ENCODE results near the gene ZFYVE28.
A peak's percentile ranks its signal among the peaks of the same experiment; 100 is the strongest.

Gene ZFYVE28

GRCh38 chr4:2248821-2249261, 169.6 kb downstream of the ZFYVE28 start:
- Histone ChIP-seq H3K4me1 (ENCODE audit: control insufficient read depth in 2 of 2, insufficient read depth in 2 of 2, low read length in 2 of 2) (peaks cover 7 to 12% of the 10 kb centered on the region in 2 donors), H3K9me3 (ENCODE audit: control insufficient read depth in 2 of 2, low read length in 2 of 2) (no peaks in the 10 kb centered on the region), H3K27me3 (ENCODE audit: control insufficient read depth in 2 of 2, insufficient read depth in 2 of 2, low read length in 2 of 2) (no peaks in the 10 kb centered on the region), H3K36me3 (ENCODE audit: control insufficient read depth in 2 of 2, insufficient read depth in 2 of 2, low read length in 2 of 2) (peaks cover 25 to 41% of the 10 kb centered on the region in 2 donors), H3K4me3 (ENCODE audit: low read length in 2 of 2) (no peak overlapping the region), H3K27ac (ENCODE audit: low read depth in 2 of 2, low read length in 2 of 2) (no peak overlapping the region), H3K9ac (ENCODE audit: low read depth in 1 of 2, low read length in 2 of 2) (no peak overlapping the region)

DNA sequence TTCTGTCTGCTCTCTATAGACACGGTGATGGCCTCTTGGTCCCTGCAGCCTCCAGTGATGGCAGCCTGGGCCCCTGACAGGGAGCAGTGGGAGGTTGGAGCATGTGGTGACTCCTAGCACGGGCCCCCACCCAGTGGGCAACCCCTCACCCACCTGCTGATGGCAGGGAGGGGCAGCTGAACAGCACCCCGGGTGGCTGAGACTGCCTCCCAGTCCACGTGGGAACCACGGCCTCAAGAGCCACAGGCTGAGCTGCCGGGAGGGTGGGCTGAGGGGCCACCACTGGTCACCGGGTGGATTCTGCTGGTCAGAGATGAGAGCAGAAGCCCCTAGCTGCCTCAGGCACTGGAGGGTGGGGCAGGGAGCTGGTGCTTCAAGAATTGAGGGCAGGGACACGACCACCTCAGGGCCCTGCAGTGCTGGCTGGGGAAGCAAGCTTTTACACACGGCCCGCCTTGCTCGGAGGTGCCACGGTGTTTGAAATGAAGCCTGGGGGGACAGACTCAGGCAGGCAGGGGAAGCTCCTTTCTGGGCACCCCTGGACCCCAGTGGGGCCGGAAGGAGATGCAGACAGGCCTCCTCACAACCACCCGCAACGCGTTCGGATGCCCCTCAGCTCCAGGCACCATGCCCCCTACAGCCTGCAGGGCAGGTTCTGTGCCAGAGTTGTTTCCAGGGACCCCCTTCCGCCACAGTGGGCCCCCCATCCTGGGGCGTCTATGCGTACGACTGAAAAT, 170.2 kb downstream of the ZFYVE28 start:
- no peaks in the 10 kb centered on the region for H3K27me3 ChIP-seq (ENCODE audit: control insufficient read depth in 2 of 2, insufficient read depth in 2 of 2, low read length in 2 of 2)
- peaks cover 20 to 35% of the 10 kb centered on the region in 2 donors for H3K36me3 ChIP-seq (ENCODE audit: control insufficient read depth in 2 of 2, insufficient read depth in 2 of 2, low read length in 2 of 2)
- H3K4me3 ChIP-seq (ENCODE audit: low read length in 2 of 2): no peak overlapping the region
- no peaks in the 10 kb centered on the region for H3K9me3 ChIP-seq (ENCODE audit: control insufficient read depth in 2 of 2, low read length in 2 of 2)
- peaks cover 9 to 14% of the 10 kb centered on the region in 2 donors for H3K4me1 ChIP-seq (ENCODE audit: control insufficient read depth in 2 of 2, insufficient read depth in 2 of 2, low read length in 2 of 2)
- no peak overlapping the region for H3K9ac ChIP-seq (ENCODE audit: low read depth in 1 of 2, low read length in 2 of 2)
- H3K27ac ChIP-seq (ENCODE audit: low read depth in 2 of 2, low read length in 2 of 2): no peak overlapping the region

- H3K9ac ChIP-seq (ENCODE audit: low read depth in 1 of 2, low read length in 2 of 2): no peak overlapping the region
- H3K9me3 ChIP-seq (ENCODE audit: control insufficient read depth in 2 of 2, low read length in 2 of 2): no peaks in the 10 kb centered on the region
- H3K4me3 ChIP-seq (ENCODE audit: low read length in 2 of 2): no peak overlapping the region
- H3K36me3 ChIP-seq (ENCODE audit: control insufficient read depth in 2 of 2, insufficient read depth in 2 of 2, low read length in 2 of 2): peaks cover 15 to 31% of the 10 kb centered on the region in 2 donors
- peaks cover 9 to 14% of the 10 kb centered on the region in 2 donors for H3K4me1 ChIP-seq (ENCODE audit: control insufficient read depth in 2 of 2, insufficient read depth in 2 of 2, low read length in 2 of 2)
- H3K27ac ChIP-seq (ENCODE audit: low read depth in 2 of 2, low read length in 2 of 2): no peak overlapping the region
- H3K27me3 ChIP-seq (ENCODE audit: control insufficient read depth in 2 of 2, insufficient read depth in 2 of 2, low read length in 2 of 2): no peaks in the 10 kb centered on the region
These were observed 171.1 kb downstream of the ZFYVE28 start for GRCh38 chr4:2247128-2248043.

GRCh38 chr4:2246384-2247127, 171.9 kb downstream of the ZFYVE28 start:
- peaks cover 15 to 27% of the 10 kb centered on the region in 2 donors for H3K36me3 ChIP-seq (ENCODE audit: control insufficient read depth in 2 of 2, insufficient read depth in 2 of 2, low read length in 2 of 2)
- H3K27me3 ChIP-seq (ENCODE audit: control insufficient read depth in 2 of 2, insufficient read depth in 2 of 2, low read length in 2 of 2): no peaks in the 10 kb centered on the region
- H3K9me3 ChIP-seq (ENCODE audit: control insufficient read depth in 2 of 2, low read length in 2 of 2): no peaks in the 10 kb centered on the region
- H3K27ac ChIP-seq (ENCODE audit: low read depth in 2 of 2, low read length in 2 of 2): no peak overlapping the region
- peaks cover 9 to 14% of the 10 kb centered on the region in 2 donors for H3K4me1 ChIP-seq (ENCODE audit: control insufficient read depth in 2 of 2, insufficient read depth in 2 of 2, low read length in 2 of 2)
- H3K9ac ChIP-seq (ENCODE audit: low read depth in 1 of 2, low read length in 2 of 2): no peak overlapping the region
- H3K4me3 ChIP-seq (ENCODE audit: low read length in 2 of 2): no peak overlapping the region

DNA sequence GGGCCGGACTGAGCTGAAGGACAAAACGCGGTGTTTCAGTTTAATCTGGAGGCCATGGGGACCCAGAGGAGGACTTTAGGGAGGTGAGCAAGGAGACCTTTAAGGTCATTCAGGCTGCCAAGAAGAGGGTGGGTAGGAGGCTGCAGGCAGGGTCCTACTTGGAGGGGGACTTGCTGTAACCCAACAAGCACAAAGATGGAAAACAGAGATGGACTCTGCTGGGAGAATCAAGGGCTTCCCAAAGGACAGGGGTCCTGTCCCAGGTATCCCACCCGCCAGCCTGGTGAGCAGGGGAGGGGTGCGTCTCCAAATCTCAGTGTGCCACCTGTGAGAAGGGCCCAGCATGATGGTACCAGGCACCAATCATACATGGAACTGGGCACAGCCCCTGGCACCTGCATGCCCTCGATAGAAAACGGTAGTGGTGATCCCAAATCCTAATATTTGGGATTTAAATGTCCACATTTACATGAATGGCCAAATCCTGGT, 172.6 kb downstream of the ZFYVE28 start:
- Histone ChIP-seq H3K27me3 (ENCODE audit: control insufficient read depth in 2 of 2, insufficient read depth in 2 of 2, low read length in 2 of 2) (no peaks in the 10 kb centered on the region), H3K36me3 (ENCODE audit: control insufficient read depth in 2 of 2, insufficient read depth in 2 of 2, low read length in 2 of 2) (peaks cover 14 to 21% of the 10 kb centered on the region in 2 donors), H3K4me1 (ENCODE audit: control insufficient read depth in 2 of 2, insufficient read depth in 2 of 2, low read length in 2 of 2) (peaks cover 12 to 19% of the 10 kb centered on the region in 2 donors), H3K4me3 (ENCODE audit: low read length in 2 of 2) (no peak overlapping the region), H3K27ac (ENCODE audit: low read depth in 2 of 2, low read length in 2 of 2) (no peak overlapping the region), H3K9me3 (ENCODE audit: control insufficient read depth in 2 of 2, low read length in 2 of 2) (no peaks in the 10 kb centered on the region), H3K9ac (ENCODE audit: low read depth in 1 of 2, low read length in 2 of 2) (no peak overlapping the region)

- H3K9ac ChIP-seq (ENCODE audit: low read depth in 1 of 2, low read length in 2 of 2): no peak overlapping the region
- no peak overlapping the region for H3K4me3 ChIP-seq (ENCODE audit: low read length in 2 of 2)
- H3K27ac ChIP-seq (ENCODE audit: low read depth in 2 of 2, low read length in 2 of 2): no peak overlapping the region
- peaks cover 17 to 25% of the 10 kb centered on the region in 2 donors for H3K4me1 ChIP-seq (ENCODE audit: control insufficient read depth in 2 of 2, insufficient read depth in 2 of 2, low read length in 2 of 2)
- no peaks in the 10 kb centered on the region for H3K27me3 ChIP-seq (ENCODE audit: control insufficient read depth in 2 of 2, insufficient read depth in 2 of 2, low read length in 2 of 2)
- H3K9me3 ChIP-seq (ENCODE audit: control insufficient read depth in 2 of 2, low read length in 2 of 2): no peaks in the 10 kb centered on the region
- H3K36me3 ChIP-seq (ENCODE audit: control insufficient read depth in 2 of 2, insufficient read depth in 2 of 2, low read length in 2 of 2): peaks cover 10 to 15% of the 10 kb centered on the region in 2 donors
These were observed 173.2 kb downstream of the ZFYVE28 start for GRCh38 chr4:2245057-2245786.

- H3K36me3 ChIP-seq (ENCODE audit: control insufficient read depth in 2 of 2, insufficient read depth in 2 of 2, low read length in 2 of 2): peaks cover 0 to 1% of the 10 kb centered on the region in 2 donors
- H3K9me3 ChIP-seq (ENCODE audit: control insufficient read depth in 2 of 2, low read length in 2 of 2): no peaks in the 10 kb centered on the region
- no peak overlapping the region for H3K9ac ChIP-seq (ENCODE audit: low read depth in 1 of 2, low read length in 2 of 2)
- H3K4me3 ChIP-seq (ENCODE audit: low read length in 2 of 2): no peak overlapping the region
- peaks cover 22 to 33% of the 10 kb centered on the region in 2 donors for H3K4me1 ChIP-seq (ENCODE audit: control insufficient read depth in 2 of 2, insufficient read depth in 2 of 2, low read length in 2 of 2)
- no peaks in the 10 kb centered on the region for H3K27me3 ChIP-seq (ENCODE audit: control insufficient read depth in 2 of 2, insufficient read depth in 2 of 2, low read length in 2 of 2)
- no peak overlapping the region for H3K27ac ChIP-seq (ENCODE audit: low read depth in 2 of 2, low read length in 2 of 2)
These were observed 174.6 kb downstream of the ZFYVE28 start for GRCh38 chr4:2243681-2244380.

GRCh38 chr4:2241410-2242353, 176.8 kb downstream of the ZFYVE28 start, which contains the start of the genes HAUS3 and POLN:
Gene HAUS3, minus strand, starts transcription at chr4:2242121. Its CDS starts 1,175 bp downstream, at chr4:2240946.
Gene POLN, minus strand, starts transcription at chr4:2242121. Its CDS starts 12,890 bp downstream, at chr4:2229231.
- peak within 1 kb of the TSS; percentile 78 to 89 for H3K9ac ChIP-seq (ENCODE audit: low read depth in 1 of 2, low read length in 2 of 2)

More at GRCh38 chr4:2241410-2242353, 176.8 kb downstream of the ZFYVE28 start, which contains the start of the genes HAUS3 and POLN:
- Histone ChIP-seq H3K27ac (ENCODE audit: low read depth in 2 of 2, low read length in 2 of 2) (peak within 1 kb of the TSS; percentile 73 to 86), H3K4me1 (ENCODE audit: control insufficient read depth in 2 of 2, insufficient read depth in 2 of 2, low read length in 2 of 2) (peaks cover 24 to 33% of the 10 kb centered on the region in 2 donors), H3K36me3 (ENCODE audit: control insufficient read depth in 2 of 2, insufficient read depth in 2 of 2, low read length in 2 of 2) (peaks cover 0 to 3% of the 10 kb centered on the region in 2 donors), H3K9me3 (ENCODE audit: control insufficient read depth in 2 of 2, low read length in 2 of 2) (no peaks in the 10 kb centered on the region), H3K27me3 (ENCODE audit: control insufficient read depth in 2 of 2, insufficient read depth in 2 of 2, low read length in 2 of 2) (no peaks in the 10 kb centered on the region), H3K4me3 (ENCODE audit: low read length in 2 of 2) (peak within 1 kb of the TSS; percentile 91)

Data from mucosa of rectum (tissue), 2 donors.